Prostate gland (tissue), 2 donors: ENCODE results near the gene NPY.

Experiments used
- CTCF ChIP-seq, 4 experiments: fragments of 200-600 bp in 2 of 4; fragments of 450-650 bp in 2 of 4; sonication (generic) in 2 of 4; IDR thresholded peaks; 1 replicate in 3 of 4; 2 replicates in 1 of 4; pipeline ENCODE4 v1.5.1; 2016 to 2019; ENCODE audit warnings: antibody characterized with exemption in 4 of 4, mild to moderate bottlenecking in 2 of 4, moderate library complexity in 2 of 4
- POLR2A ChIP-seq: fragments of 450-650 bp; IDR thresholded peaks from one replicate; pipeline ENCODE4 v1.6.1; 2016; ENCODE audit warnings: antibody characterized with exemption, mild to moderate bottlenecking

- no peak for TF ChIP-seq CTCF (IDR thresholded peaks at IDR 0.05)
- TF ChIP-seq POLR2A: no peak
Observed at GRCh38 chr7:24339575-24339974, 55.6 kb downstream of the NPY start.
